H9 (cell line): ENCODE data around the gene GIPC2. TPM values are rescaled to one million over a fixed set of nuclear protein-coding genes. Genes with fewer than 3 reads are reported as not detected.

Experiments used
- DNase-seq: peaks from one replicate; pipeline ENCODE4 v3.0.0-alpha.2; 2017
- H2AFZ ChIP-seq: one replicate; pipeline ENCODE4 v1.6.1; 2013; ENCODE audit warnings: mild to moderate bottlenecking, low read length, control low read depth, moderate library complexity
- H2AK5ac ChIP-seq: 2 replicates; pipeline ENCODE4 v1.6.1; 2013; ENCODE audit warnings: low read length, control low read depth, mixed read lengths; ENCODE audit not compliant: insufficient read length
- H2BK120ac ChIP-seq: one replicate; pipeline ENCODE4 v1.6.1; 2013; ENCODE audit warnings: low read depth, mild to moderate bottlenecking, low read length, control low read depth, inconsistent platforms; ENCODE audit not compliant: poor library complexity, severe bottlenecking
- H2BK12ac ChIP-seq: 2 replicates; pipeline ENCODE4 v1.6.1; 2013; ENCODE audit warnings: low read length, control low read depth, mixed read lengths, low read depth; ENCODE audit not compliant: insufficient read length
- H2BK15ac ChIP-seq: 2 replicates; pipeline ENCODE4 v1.6.1; 2013; ENCODE audit warnings: low read depth, low read length, control low read depth
- H2BK20ac ChIP-seq: one replicate; pipeline ENCODE4 v1.6.1; 2013; ENCODE audit warnings: low read depth, mild to moderate bottlenecking, low read length, control low read depth, inconsistent platforms; ENCODE audit not compliant: poor library complexity, severe bottlenecking
- H2BK5ac ChIP-seq: 2 replicates; pipeline ENCODE4 v1.6.1; 2013; ENCODE audit warnings: low read length, control low read depth, mixed read lengths; ENCODE audit not compliant: insufficient read length
- H3K14ac ChIP-seq: 2 replicates; pipeline ENCODE4 v1.6.1; 2013; ENCODE audit warnings: low read length, control low read depth; ENCODE audit not compliant: insufficient read depth
- H3K18ac ChIP-seq: 2 replicates; pipeline ENCODE4 v1.6.1; 2013; ENCODE audit warnings: low read depth, mild to moderate bottlenecking, mixed read lengths, low read length, control low read depth; ENCODE audit not compliant: insufficient read length
- H3K23ac ChIP-seq: 2 replicates; pipeline ENCODE4 v1.6.1; 2013; ENCODE audit warnings: low read length, control low read depth, mixed read lengths, low read depth; ENCODE audit not compliant: insufficient read length
- H3K23me2 ChIP-seq: 2 replicates; pipeline ENCODE4 v1.6.1; 2013; ENCODE audit warnings: low read depth, mild to moderate bottlenecking, mixed read lengths, low read length, control low read depth; ENCODE audit not compliant: insufficient read length, poor library complexity, severe bottlenecking
- H3K27ac ChIP-seq: 2 replicates; pipeline ENCODE4 v1.5.1; 2013; ENCODE audit warnings: low read length, control low read depth, mixed read lengths, low read depth; ENCODE audit not compliant: insufficient read length
- H3K27me3 ChIP-seq: 2 replicates; pipeline ENCODE4 v1.6.1; 2013; ENCODE audit warnings: low read length, control low read depth, inconsistent platforms; ENCODE audit not compliant: insufficient read depth
- H3K4ac ChIP-seq: 2 replicates; pipeline ENCODE4 v1.6.1; 2013; ENCODE audit warnings: low read depth, mild to moderate bottlenecking, control low read depth, inconsistent platforms, low read length, moderate library complexity
- H3K4me1 ChIP-seq: 2 replicates; pipeline ENCODE4 v1.6.1; 2013; ENCODE audit warnings: low read length, control low read depth, inconsistent platforms; ENCODE audit not compliant: insufficient read depth
- H3K4me2 ChIP-seq: 2 replicates; pipeline ENCODE4 v1.6.1; 2013; ENCODE audit warnings: low read length, control low read depth, mixed read lengths; ENCODE audit not compliant: insufficient read length, insufficient read depth
- H3K56ac ChIP-seq: 2 replicates; pipeline ENCODE4 v1.6.1; 2013; ENCODE audit warnings: low read depth, mild to moderate bottlenecking, mixed read lengths, low read length, control low read depth; ENCODE audit not compliant: insufficient read length
- H3K79me1 ChIP-seq: 2 replicates; pipeline ENCODE4 v1.6.1; 2013; ENCODE audit warnings: low read depth, mild to moderate bottlenecking, moderate library complexity, low read length, control low read depth, inconsistent platforms; ENCODE audit not compliant: insufficient read depth, poor library complexity, severe bottlenecking
- H3K79me2 ChIP-seq: 2 replicates; pipeline ENCODE4 v1.6.1; 2013; ENCODE audit warnings: low read length, control low read depth, inconsistent platforms; ENCODE audit not compliant: insufficient read depth
- H3K9ac ChIP-seq: 2 replicates; pipeline ENCODE4 v1.6.1; 2013; ENCODE audit warnings: low read length, control low read depth, mixed read lengths; ENCODE audit not compliant: insufficient read length; ENCODE audit errors: extremely low read depth
- H3K9me3 ChIP-seq: one replicate; pipeline ENCODE4 v1.6.1; 2013; ENCODE audit warnings: low read depth, low read length, inconsistent platforms; ENCODE audit not compliant: control insufficient read depth
- H3T11ph ChIP-seq: one replicate; pipeline ENCODE4 v1.6.1; 2013; ENCODE audit warnings: mild to moderate bottlenecking, low read length, control low read depth, inconsistent platforms
- H4K20me1 ChIP-seq: one replicate; pipeline ENCODE4 v1.6.1; 2013; ENCODE audit not compliant: control insufficient read depth, insufficient read length, insufficient read depth
- H4K5ac ChIP-seq: 2 replicates; pipeline ENCODE4 v1.6.1; 2013; ENCODE audit warnings: low read depth, mild to moderate bottlenecking, mixed read lengths, low read length, control low read depth; ENCODE audit not compliant: insufficient read length
- H4K8ac ChIP-seq: replicated peaks from 2 replicates; pipeline ENCODE4 v1.6.1; 2013; ENCODE audit warnings: low read length, control low read depth, mixed read lengths, low read depth; ENCODE audit not compliant: insufficient read length
- H4K91ac ChIP-seq: 2 replicates; pipeline ENCODE4 v1.6.1; 2013; ENCODE audit warnings: low read depth, mild to moderate bottlenecking, moderate library complexity, mixed read lengths, low read length, control low read depth; ENCODE audit not compliant: insufficient read length
- H3K27ac Mint-ChIP-seq, 3 experiments: 2 replicates in 2 of 3; 3 replicates in 1 of 3; pipeline ENCODE4 v1.8.0; 2020 to 2021; ENCODE audit warnings: mixed read lengths in 3 of 3, mild to moderate bottlenecking in 1 of 3, moderate library complexity in 1 of 3
- H3K27me3 Mint-ChIP-seq: 2 replicates; pipeline ENCODE4 v1.8.0; 2021; ENCODE audit warnings: low read depth, mild to moderate bottlenecking, moderate library complexity, mixed read lengths
- H3K36me3 Mint-ChIP-seq, 3 experiments: 2 replicates in 2 of 3; 3 replicates in 1 of 3; pipeline ENCODE4 v1.8.0; 2020 to 2021; ENCODE audit warnings: low read depth in 3 of 3, mixed read lengths in 3 of 3; ENCODE audit not compliant: insufficient read depth in 1 of 3
- H3K4me1 Mint-ChIP-seq, 2 experiments: 2 replicates each; pipeline ENCODE4 v1.8.0; 2020; ENCODE audit warnings: mixed read lengths in 2 of 2
- H3K4me3 Mint-ChIP-seq, 2 experiments: 2 replicates in 1 of 2; 3 replicates in 1 of 2; pipeline ENCODE4 v1.8.0; 2020 to 2021; ENCODE audit warnings: mild to moderate bottlenecking in 2 of 2, mixed read lengths in 2 of 2, moderate library complexity in 1 of 2
- H3K9me3 Mint-ChIP-seq, 2 experiments: 2 replicates in 1 of 2; 3 replicates in 1 of 2; pipeline ENCODE4 v1.8.0; 2020; ENCODE audit warnings: mild to moderate bottlenecking in 2 of 2, mixed read lengths in 2 of 2, moderate library complexity in 1 of 2
- WGBS: extraction: QIAGEN DNeasy Blood & Tissue Kit; methylation state at CpG from one replicate; pipeline ENCODE4 v1.1.7; 2013; ENCODE audit warnings: missing lambda C conversion rate, low lambda C conversion rate, mixed read lengths; ENCODE audit not compliant: insufficient read length; ENCODE audit errors: extremely low coverage; 5-methylcytosine and 5-hydroxymethylcytosine counted together
- total RNA-seq: library from RNA; stranded (reverse); gene quantifications from 2 replicates; pipeline ENCODE4 v1.2.1, GENCODE V29; 2021
- TF ChIP-seq, protein P1 (sequence below): fragments of 200-600 bp; sonication (generic); conservative IDR thresholded peaks from 3 replicates; pipeline ENCODE4 v1.8.0; 2021; ENCODE audit warnings: antibody characterized with exemption, mild to moderate bottlenecking

GIPC2 gene
- total RNA-seq, 1 experiment from 2014 or later = 0.85 TPM

DNA sequence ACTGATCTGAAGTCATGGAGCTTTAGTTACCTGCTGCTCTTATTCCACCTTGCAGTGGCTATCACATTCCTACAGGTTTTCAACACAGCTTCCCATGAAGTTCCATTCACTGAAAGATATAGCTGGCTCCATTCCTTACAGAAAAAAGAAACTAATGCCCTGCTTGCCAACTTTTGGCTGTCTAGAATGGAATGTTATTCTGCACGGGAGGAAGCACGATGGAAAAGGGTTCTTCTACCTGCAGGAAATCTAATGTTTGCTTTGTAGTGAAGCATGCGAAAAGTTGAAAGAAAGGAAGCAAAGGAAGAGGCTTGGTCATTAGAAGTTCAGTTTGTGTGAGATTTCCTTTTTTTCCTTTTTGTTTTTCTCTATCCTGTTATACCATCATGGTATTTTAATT is 32.6 kb downstream of the GIPC2 start:
- TF ChIP-seq, protein P1, sequence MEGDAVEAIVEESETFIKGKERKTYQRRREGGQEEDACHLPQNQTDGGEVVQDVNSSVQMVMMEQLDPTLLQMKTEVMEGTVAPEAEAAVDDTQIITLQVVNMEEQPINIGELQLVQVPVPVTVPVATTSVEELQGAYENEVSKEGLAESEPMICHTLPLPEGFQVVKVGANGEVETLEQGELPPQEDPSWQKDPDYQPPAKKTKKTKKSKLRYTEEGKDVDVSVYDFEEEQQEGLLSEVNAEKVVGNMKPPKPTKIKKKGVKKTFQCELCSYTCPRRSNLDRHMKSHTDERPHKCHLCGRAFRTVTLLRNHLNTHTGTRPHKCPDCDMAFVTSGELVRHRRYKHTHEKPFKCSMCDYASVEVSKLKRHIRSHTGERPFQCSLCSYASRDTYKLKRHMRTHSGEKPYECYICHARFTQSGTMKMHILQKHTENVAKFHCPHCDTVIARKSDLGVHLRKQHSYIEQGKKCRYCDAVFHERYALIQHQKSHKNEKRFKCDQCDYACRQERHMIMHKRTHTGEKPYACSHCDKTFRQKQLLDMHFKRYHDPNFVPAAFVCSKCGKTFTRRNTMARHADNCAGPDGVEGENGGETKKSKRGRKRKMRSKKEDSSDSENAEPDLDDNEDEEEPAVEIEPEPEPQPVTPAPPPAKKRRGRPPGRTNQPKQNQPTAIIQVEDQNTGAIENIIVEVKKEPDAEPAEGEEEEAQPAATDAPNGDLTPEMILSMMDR = no peak
- Histone ChIP-seq H3K79me1 (no peaks in the 10 kb centered on the region), H2BK5ac (no peak overlapping the region), H2BK20ac (no peak overlapping the region), H4K8ac (no peak overlapping the region), H3T11ph (no peak overlapping the region), H2BK15ac (no peak overlapping the region), H3K79me2 (no peaks in the 10 kb centered on the region), H2AK5ac (no peak overlapping the region), H2AFZ (no peak overlapping the region), H3K27me3 (no peaks in the 10 kb centered on the region), H3K18ac (no peak overlapping the region), H3K4me2 (no peak overlapping the region), H4K5ac (no peak overlapping the region), H2BK120ac (no peak overlapping the region), H3K4ac (no peak overlapping the region), H2BK12ac (no peak overlapping the region), H4K91ac (no peak overlapping the region), H3K56ac (no peak overlapping the region), H3K27ac (no peak overlapping the region), H3K14ac (no peak overlapping the region), H3K23me2 (no peaks in the 10 kb centered on the region), H3K9me3 (no peaks in the 10 kb centered on the region), H3K9ac (no peak overlapping the region), H3K4me1 (0 out of 2 replicates have a peak, but pooled peaks cover 3% of the 10 kb centered on the region), H3K23ac (no peak overlapping the region), H4K20me1 (no peaks in the 10 kb centered on the region)
- 0 out of 7 replicates have a peak, but pooled peaks cover 0 to 4% (median 0%) of the 10 kb centered on the region in 3 experiments for H3K36me3 Mint-ChIP-seq
- H3K27me3 Mint-ChIP-seq = no peaks in the 10 kb centered on the region
- DNase-seq = no peak
- no CpG with 5 or more reads among the region's 3 CpGs for WGBS
- no peaks in the 10 kb centered on the region for H3K9me3 Mint-ChIP-seq
- H3K27ac Mint-ChIP-seq = no peak overlapping the region
- H3K4me1 Mint-ChIP-seq = peaks cover 10% of the 10 kb centered on the region in 2 experiments
- H3K4me3 Mint-ChIP-seq = no peak overlapping the region
